Nephron (organoid): ENCODE data around the gene SPG7.

ENCODE experiments used
- H3K27ac Mint-ChIP-seq, 3 experiments: 2 replicates each; pipeline ENCODE4 v1.8.0; 2020; ENCODE audit warnings: mixed read lengths in 3 of 3, mild to moderate bottlenecking in 2 of 3, moderate library complexity in 1 of 3
- H3K27me3 Mint-ChIP-seq: 2 replicates; pipeline ENCODE4 v1.8.0; 2021; ENCODE audit warnings: low read depth, mild to moderate bottlenecking, moderate library complexity, mixed read lengths
- H3K36me3 Mint-ChIP-seq: 2 replicates; pipeline ENCODE4 v1.8.0; 2020; ENCODE audit warnings: low read depth, mixed read lengths
- H3K4me1 Mint-ChIP-seq: 2 replicates; pipeline ENCODE4 v1.8.0; 2020; ENCODE audit warnings: mixed read lengths
- H3K4me3 Mint-ChIP-seq, 3 experiments: 2 replicates each; pipeline ENCODE4 v1.8.0; 2020; ENCODE audit warnings: mild to moderate bottlenecking in 3 of 3, mixed read lengths in 3 of 3, moderate library complexity in 2 of 3
- H3K9me3 Mint-ChIP-seq: 2 replicates; pipeline ENCODE4 v1.8.0; 2020; ENCODE audit warnings: mixed read lengths
- TF ChIP-seq, protein P1 (sequence below), 3 experiments: fragments of 200-600 bp; sonication (generic); IDR thresholded peaks; one replicate each; pipeline ENCODE4 v1.5.0; 2021; ENCODE audit warnings: antibody characterized with exemption in 3 of 3; ENCODE audit not compliant: unreplicated experiment in 3 of 3

Gene SPG7

DNA sequence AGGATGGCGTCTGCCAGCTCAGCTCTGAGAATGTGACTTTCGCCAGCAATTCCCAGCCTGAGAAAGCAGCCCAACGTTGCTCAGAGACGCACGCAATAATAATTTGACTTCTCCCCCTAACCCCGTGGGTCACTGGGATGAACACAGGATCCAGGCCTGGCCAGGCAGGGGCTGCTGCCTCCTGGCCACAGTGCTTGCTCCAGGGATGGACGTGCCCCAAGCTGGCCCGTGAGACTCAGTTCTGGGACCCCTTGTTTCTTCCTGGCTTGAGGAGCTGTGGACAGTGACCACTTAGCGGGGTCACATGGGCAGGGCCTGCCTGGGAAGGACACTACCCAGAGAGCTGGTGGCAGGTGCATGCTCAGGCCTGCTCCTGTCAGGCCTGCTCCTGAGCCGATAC lies 91.7 kb downstream of the SPG7 start:
- Mint-ChIP-seq H3K36me3 (no peaks in the 10 kb centered on the region), H3K4me1 (peaks cover 6% of the 10 kb centered on the region), H3K9me3 (no peaks in the 10 kb centered on the region), H3K27ac (no peak overlapping the region), H3K4me3 (no peak overlapping the region), H3K27me3 (peaks cover 7% of the 10 kb centered on the region)
- TF ChIP-seq, protein P1, sequence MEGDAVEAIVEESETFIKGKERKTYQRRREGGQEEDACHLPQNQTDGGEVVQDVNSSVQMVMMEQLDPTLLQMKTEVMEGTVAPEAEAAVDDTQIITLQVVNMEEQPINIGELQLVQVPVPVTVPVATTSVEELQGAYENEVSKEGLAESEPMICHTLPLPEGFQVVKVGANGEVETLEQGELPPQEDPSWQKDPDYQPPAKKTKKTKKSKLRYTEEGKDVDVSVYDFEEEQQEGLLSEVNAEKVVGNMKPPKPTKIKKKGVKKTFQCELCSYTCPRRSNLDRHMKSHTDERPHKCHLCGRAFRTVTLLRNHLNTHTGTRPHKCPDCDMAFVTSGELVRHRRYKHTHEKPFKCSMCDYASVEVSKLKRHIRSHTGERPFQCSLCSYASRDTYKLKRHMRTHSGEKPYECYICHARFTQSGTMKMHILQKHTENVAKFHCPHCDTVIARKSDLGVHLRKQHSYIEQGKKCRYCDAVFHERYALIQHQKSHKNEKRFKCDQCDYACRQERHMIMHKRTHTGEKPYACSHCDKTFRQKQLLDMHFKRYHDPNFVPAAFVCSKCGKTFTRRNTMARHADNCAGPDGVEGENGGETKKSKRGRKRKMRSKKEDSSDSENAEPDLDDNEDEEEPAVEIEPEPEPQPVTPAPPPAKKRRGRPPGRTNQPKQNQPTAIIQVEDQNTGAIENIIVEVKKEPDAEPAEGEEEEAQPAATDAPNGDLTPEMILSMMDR (IDR thresholded peaks at IDR 0.05; ENCODE audit: unreplicated experiment in 3 of 3) = no peak

DNA sequence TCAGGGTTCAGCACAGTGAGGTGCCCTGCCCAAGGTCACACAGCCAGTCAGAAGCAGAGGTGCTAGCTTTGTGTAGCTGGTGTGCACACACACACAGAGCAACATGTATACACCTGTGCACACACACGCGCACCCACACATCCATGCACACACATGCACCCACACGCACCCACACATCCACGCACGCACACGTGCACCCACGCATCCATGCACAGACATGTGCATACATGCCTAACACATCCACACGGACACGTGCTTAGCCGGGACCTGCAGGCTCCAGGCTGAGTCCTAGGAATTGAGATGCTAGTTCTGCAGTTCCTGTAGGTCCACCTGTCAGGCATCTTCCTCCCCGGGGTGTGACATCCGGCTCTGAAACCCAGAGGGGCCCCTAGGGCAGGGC lies 92.2 kb downstream of the SPG7 start:
- H3K36me3 Mint-ChIP-seq = no peaks in the 10 kb centered on the region

DNA sequence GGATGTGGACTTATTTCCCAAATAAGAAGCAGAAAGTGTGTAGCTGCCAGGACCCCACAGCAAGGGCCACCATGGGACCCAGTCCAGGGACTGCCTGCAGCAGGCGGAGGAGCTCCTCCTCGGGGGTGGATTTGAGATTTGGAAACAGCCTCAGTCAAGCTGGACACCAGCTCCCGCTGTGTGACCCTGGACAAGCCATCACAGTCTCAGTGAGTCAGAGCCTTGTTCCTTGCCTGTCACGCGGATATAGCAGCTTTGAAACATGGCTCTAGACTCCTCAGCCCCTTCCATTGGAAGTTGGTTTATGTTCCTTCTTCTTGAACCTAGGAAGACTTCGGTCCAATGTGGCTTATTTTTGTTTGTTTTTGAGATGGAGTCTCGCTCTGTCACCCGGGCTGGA lies 92.8 kb downstream of the SPG7 start:
- Mint-ChIP-seq H3K36me3 (no peaks in the 10 kb centered on the region), H3K4me3 (no peak overlapping the region), H3K27me3 (peaks cover 7% of the 10 kb centered on the region), H3K9me3 (no peaks in the 10 kb centered on the region), H3K27ac (no peak overlapping the region), H3K4me1 (peaks cover 6% of the 10 kb centered on the region)
- TF ChIP-seq, protein P1 (IDR thresholded peaks at IDR 0.05; ENCODE audit: unreplicated experiment in 3 of 3) = no peak

More for the DNA sequence above, 92.2 kb downstream of the SPG7 start:
- H3K9me3 Mint-ChIP-seq = no peaks in the 10 kb centered on the region
- H3K4me3 Mint-ChIP-seq = no peak overlapping the region
- H3K27me3 Mint-ChIP-seq = peaks cover 7% of the 10 kb centered on the region
- peaks cover 6% of the 10 kb centered on the region for H3K4me1 Mint-ChIP-seq
- TF ChIP-seq, protein P1 (IDR thresholded peaks at IDR 0.05; ENCODE audit: unreplicated experiment in 3 of 3) = no peak
- peak overlapping the region in 1 of 3 experiments; percentile 11 for H3K27ac Mint-ChIP-seq

DNA sequence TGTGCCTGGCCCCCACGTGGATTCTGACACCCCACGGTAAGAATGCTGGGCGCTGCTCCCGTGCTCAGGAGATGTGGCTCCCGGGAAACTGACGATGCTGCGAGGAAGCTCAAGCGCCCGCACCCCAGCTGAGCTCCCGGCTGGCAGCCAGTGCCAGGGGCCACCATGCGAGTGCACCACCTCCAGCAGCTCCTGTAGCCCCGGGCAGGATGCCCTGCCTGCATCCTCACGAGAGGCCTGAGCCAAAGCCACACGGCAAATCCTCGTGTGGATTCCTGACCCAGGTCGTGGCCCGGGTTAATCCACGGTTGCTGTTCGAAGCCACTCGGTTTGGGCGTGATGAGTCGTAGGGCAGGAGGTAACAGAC lies 93.7 kb downstream of the SPG7 start:
- Mint-ChIP-seq H3K4me1 (peaks cover 6% of the 10 kb centered on the region), H3K4me3 (no peak overlapping the region), H3K36me3 (no peaks in the 10 kb centered on the region), H3K27me3 (peaks cover 7% of the 10 kb centered on the region), H3K27ac (peak overlapping the region; percentile 75 to 89 (median 88)), H3K9me3 (no peaks in the 10 kb centered on the region)
- TF ChIP-seq, protein P1 (IDR thresholded peaks at IDR 0.05; ENCODE audit: unreplicated experiment in 3 of 3) = no peak

DNA sequence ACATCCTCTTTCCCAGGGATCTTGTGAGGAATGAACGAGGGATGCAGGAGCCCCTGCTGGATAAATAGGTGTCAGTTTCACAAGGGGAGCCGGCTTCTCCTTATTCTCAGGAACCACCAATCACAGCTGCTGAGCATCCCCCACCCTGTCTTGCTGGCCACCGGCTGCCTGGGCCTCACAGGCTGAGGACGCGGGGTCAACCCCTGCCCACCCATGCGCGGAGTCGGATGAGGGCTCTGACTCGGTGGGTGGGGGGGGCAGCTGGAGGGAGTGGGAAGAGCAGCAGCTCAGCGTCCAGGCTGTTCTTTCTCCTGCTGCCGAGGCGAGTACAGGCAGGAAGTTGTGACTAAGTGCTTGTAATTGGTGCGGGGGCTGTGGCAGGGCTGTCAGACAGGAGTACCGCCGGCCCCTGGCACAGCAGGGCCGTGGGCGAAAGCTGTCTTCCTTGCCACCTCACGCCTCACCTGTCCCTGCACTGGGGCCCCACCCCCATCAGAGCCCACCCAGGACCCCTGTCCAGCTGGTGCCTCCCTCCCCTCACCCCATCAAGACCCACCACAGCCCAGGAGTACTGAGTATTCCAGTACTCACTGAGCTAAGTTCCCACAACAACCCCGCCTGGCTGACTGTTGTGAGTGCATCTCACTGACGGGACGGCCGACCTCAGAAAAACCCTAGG lies 94.2 kb downstream of the SPG7 start:
- peaks cover 7% of the 10 kb centered on the region for H3K27me3 Mint-ChIP-seq
- peak overlapping the region; percentile 75 to 89 (median 88) for H3K27ac Mint-ChIP-seq
- peaks cover 6% of the 10 kb centered on the region for H3K4me1 Mint-ChIP-seq
- no peaks in the 10 kb centered on the region for H3K9me3 Mint-ChIP-seq
- H3K36me3 Mint-ChIP-seq = no peaks in the 10 kb centered on the region
- TF ChIP-seq, protein P1 (IDR thresholded peaks at IDR 0.05; ENCODE audit: unreplicated experiment in 3 of 3) = no peak
- peak overlapping the region in 1 of 3 experiments; percentile 42 for H3K4me3 Mint-ChIP-seq
